Measurements from ENCODE around the gene CNOT4.
A peak's percentile ranks its signal among the peaks of the same experiment; 100 is the strongest.

CNOT4 gene, protein sequence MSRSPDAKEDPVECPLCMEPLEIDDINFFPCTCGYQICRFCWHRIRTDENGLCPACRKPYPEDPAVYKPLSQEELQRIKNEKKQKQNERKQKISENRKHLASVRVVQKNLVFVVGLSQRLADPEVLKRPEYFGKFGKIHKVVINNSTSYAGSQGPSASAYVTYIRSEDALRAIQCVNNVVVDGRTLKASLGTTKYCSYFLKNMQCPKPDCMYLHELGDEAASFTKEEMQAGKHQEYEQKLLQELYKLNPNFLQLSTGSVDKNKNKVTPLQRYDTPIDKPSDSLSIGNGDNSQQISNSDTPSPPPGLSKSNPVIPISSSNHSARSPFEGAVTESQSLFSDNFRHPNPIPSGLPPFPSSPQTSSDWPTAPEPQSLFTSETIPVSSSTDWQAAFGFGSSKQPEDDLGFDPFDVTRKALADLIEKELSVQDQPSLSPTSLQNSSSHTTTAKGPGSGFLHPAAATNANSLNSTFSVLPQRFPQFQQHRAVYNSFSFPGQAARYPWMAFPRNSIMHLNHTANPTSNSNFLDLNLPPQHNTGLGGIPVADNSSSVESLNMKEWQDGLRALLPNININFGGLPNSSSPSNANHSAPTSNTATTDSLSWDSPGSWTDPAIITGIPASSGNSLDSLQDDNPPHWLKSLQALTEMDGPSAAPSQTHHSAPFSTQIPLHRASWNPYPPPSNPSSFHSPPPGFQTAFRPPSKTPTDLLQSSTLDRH

DNA sequence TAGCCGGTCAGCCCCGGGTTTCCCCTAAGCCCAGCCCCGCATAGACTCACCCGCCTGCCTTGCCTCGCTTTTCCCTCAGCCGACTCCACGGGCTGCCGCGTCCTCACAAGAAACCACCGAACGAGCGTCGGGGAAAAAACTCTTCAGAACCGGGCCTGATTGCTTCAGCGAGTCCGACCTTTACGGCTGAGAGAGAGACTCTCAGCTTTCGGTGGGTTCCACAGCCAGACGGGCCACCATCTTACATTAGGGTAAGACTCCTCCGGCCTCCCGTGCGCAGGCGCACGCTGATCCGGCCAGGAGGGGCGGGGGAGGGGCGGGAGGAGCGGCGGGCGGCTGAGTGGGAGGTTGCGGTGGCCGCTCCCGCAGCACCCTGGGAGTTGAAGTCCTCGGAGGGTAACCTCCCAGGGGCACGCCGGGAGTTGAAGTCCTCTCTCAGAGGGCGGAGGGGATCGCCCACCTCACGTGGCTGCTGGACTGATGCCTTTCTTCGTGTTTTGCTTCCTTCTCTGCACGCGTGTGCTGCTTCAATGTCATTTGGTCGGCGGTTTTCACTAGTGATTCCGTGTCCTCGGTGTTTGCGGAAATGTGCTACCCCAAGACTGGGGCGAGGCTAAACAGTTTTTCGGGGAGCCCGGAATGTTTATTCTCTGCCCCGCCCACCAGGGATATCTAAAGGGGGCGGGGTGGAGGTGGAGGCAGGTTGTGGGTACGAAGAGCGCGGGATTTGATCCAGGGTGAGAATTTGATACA lies at the start of gene CNOT4:
TSS of gene CNOT4 (minus strand) at position 264 of the 753 bp plus-strand sequence. CDS start 71,771 bp downstream, outside the sequence.
- TF ChIP-seq, protein P1, sequence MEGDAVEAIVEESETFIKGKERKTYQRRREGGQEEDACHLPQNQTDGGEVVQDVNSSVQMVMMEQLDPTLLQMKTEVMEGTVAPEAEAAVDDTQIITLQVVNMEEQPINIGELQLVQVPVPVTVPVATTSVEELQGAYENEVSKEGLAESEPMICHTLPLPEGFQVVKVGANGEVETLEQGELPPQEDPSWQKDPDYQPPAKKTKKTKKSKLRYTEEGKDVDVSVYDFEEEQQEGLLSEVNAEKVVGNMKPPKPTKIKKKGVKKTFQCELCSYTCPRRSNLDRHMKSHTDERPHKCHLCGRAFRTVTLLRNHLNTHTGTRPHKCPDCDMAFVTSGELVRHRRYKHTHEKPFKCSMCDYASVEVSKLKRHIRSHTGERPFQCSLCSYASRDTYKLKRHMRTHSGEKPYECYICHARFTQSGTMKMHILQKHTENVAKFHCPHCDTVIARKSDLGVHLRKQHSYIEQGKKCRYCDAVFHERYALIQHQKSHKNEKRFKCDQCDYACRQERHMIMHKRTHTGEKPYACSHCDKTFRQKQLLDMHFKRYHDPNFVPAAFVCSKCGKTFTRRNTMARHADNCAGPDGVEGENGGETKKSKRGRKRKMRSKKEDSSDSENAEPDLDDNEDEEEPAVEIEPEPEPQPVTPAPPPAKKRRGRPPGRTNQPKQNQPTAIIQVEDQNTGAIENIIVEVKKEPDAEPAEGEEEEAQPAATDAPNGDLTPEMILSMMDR (IDR thresholded peaks at IDR 0.05; ENCODE audit: borderline replicate concordance, insufficient read depth, low read depth, low read length), result no peak
- H3K4me3 ChIP-seq (ENCODE audit: low read depth, low read length), result peak within 1 kb of the TSS; percentile 74

DNA sequence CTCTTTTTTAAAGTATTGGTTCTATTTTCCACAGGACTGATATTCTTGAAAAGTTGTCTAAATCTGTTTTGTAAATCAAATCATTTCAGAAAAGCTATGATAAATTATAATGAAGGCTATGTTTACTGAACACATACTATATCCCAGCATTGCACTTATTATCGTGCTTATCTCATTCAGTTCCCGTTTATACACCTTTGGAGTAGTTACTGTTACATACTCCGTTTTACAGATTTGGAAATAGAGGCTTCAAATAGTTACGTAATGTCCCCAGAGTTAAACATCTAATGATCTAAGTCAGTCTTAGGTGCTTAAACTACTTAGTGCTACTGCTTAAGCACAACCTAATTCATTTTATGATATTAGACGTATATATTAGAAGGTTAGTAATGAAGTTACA lies 49.0 kb upstream of the CNOT4 start:
- H3K4me3 ChIP-seq (ENCODE audit: low read depth, low read length), result peak overlapping the region; percentile 90
- TF ChIP-seq, protein P1 (IDR thresholded peaks at IDR 0.05; ENCODE audit: borderline replicate concordance, insufficient read depth, low read depth, low read length), result no peak

DNA sequence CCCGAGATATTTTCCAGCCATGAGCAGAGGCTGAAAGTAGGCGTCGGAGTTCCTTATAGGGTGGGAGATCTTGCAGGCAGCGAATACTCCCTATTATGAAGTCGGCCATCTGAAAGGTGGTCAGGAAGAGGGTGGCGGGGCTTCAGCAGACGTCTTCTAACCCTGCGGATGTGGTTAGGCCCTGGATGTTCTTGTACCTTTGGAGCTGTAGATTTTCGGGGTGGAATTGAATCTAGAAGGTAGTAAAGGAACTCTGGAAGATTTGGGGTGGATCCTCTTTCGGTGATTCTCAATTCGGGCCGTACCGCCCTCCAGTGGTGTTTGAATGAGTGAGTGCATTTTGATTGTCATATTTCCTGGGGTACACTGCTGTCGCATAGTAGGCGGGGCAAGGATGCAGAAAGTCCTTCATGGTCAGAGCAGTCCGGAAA lies 48.5 kb upstream of the CNOT4 start:
- H3K4me3 ChIP-seq (ENCODE audit: low read depth, low read length), result peak overlapping the region; percentile 90
- TF ChIP-seq, protein P1 (IDR thresholded peaks at IDR 0.05; ENCODE audit: borderline replicate concordance, insufficient read depth, low read depth, low read length), result peak; percentile 41; the same call in 1 of the 2 replicates

DNA sequence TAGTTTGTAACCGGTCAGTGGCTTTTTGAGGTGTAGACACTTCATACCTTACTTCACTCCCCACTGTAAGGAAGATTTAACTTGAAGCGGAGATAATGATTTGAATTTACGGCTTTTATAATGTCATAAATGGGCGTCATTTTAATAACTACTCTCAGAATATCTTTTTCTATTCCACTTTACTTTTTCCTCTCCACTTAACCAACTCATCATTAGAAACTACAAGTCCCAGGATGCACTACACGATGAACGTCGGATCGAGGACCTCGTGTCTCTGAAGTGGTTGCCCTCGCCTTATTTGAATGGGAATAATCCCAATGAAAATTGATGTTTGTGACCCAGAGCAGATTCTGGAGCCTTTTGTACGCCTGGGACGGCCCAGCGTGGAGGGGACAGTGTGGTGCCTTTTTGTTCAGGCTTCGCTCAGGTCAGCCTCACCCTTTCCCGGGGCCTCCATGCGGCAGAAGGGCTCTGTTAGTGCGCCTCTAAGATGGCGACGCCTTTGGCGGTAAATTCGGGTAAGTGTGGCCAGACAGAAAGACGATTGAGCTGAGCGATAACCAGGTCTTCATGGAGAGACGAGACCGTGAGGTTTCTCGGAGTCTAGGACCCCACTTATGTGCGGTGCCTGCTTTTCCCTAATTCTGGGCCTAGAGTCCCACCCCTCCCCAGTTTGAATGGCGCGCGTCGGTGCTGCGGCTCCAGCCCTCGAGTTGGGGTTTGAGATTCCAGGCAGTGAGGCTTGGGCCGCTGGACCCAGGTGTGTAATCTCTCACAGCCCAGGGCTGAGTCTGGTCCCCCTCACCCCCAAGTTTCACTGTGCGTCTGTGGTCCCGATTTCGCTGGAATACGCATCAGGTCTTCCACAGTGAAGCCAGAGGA lies 47.8 kb upstream of the CNOT4 start, which contains the start of gene NUP205:
TSS of gene NUP205 (plus strand) at position 463 of the 882 bp plus-strand sequence. CDS start at position 491, 28 bp downstream.
- H3K4me3 ChIP-seq (ENCODE audit: low read depth, low read length), result peak within 1 kb of the TSS; percentile 90
- TF ChIP-seq, protein P1 (IDR thresholded peaks at IDR 0.05; ENCODE audit: borderline replicate concordance, insufficient read depth, low read depth, low read length), result no peak

DNA sequence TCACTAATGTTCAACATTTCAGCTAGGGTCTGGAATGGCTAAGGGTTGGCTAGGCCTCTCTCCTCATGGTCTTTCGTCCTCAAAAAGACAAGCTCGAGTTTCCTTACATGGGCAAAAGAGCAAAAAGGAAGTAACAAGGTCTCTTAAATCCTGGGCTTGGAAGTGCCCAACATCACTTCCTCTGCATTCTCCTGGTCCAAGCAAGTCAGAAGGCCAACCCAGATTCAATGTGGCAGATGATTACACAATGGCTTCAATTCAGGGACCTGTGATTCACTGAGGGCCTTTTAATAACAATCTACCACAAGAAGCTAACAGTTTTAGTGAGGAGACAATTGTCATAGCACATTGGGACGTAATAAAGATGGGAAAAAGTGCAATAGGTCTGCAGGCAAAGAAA lies 43.4 kb upstream of the CNOT4 start:
- TF ChIP-seq, protein P1 (IDR thresholded peaks at IDR 0.05; ENCODE audit: borderline replicate concordance, insufficient read depth, low read depth, low read length), result no peak
- H3K4me3 ChIP-seq (ENCODE audit: low read depth, low read length), result no peak overlapping the region

DNA sequence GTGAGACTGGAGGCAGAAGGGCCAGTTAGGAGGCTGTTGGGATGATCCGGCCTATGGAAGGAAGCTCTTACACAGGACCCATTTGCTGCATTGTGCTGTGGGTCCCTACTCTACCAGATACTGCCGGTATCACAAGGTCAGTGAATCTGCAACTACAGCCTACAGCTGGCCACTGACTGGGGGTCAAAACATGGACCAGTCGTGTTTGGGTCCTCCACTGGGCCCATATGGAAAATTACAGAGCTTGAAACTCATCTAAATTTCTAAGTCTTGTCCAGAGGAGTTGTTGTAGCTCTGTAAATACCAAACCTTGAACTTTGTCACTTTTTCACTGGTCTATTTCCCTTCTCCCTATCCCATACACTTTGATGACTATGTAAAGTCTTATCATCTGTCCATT lies 42.2 kb upstream of the CNOT4 start:
- TF ChIP-seq, protein P1 (IDR thresholded peaks at IDR 0.05; ENCODE audit: borderline replicate concordance, insufficient read depth, low read depth, low read length), result no peak
- no peak overlapping the region for H3K4me3 ChIP-seq (ENCODE audit: low read depth, low read length)
